HCT116 (cell line): ENCODE results near the gene APP. TPM values are rescaled to one million over a fixed set of nuclear protein-coding genes. Genes with fewer than 3 reads are reported as not detected.

Source experiments
- ATAC-seq: fragments of 200-7000 bp; cut with Tn5 transposase; 2 replicates; pipeline ENCODE4 v1.9.1; 2020; ENCODE audit warnings: mild to moderate bottlenecking, moderate library complexity
- BruUV-seq: library from RNA; stranded (reverse); fragments of 400-500 nt; replicated peaks from 2 replicates; lab custom pipeline; 2021; lab: Mats Ljungman, UMichigan
- CTCF ChIA-PET: fragments of 300-600 bp; sonication (Branson Sonifier 250); formaldehyde crosslinking; loops from one replicate; lab custom pipeline; 2021; ENCODE audit warnings: antibody characterized with exemption; lab: Charles Lee
- POLR2A ChIA-PET: fragments of 300-600, 350-600 bp; sonication (Branson Sonifier 250); formaldehyde crosslinking; loops from one replicate; lab custom pipeline; 2021; ENCODE audit warnings: antibody characterized with exemption; lab: Charles Lee
- RAD21 ChIA-PET, 2 experiments: fragments of 300-600 bp; sonication (Branson Sonifier 250); formaldehyde crosslinking; loops; one replicate each; lab custom pipeline; 2023; ENCODE audit warnings: low total read pairs in 2 of 2; ENCODE audit not compliant: uncharacterized antibody in 2 of 2, unreplicated experiment in 2 of 2, low non-redundant PET in 1 of 2; lab: Charles Lee
- DNase-seq: peaks from one replicate; pipeline ENCODE4 v3.0.0-alpha.2; 2010; ENCODE audit warnings: low read depth, low spot score
- H2AFZ ChIP-seq: fragments of 200-600 bp; shearing (Covaris generic), sonication (generic); 2 replicates; pipeline ENCODE4 v1.6.1; 2017; ENCODE audit warnings: low read depth, mixed run types, mixed read lengths, antibody characterized with exemption, low read length; ENCODE audit not compliant: poor library complexity, severe bottlenecking
- H3K27ac ChIP-seq: 2 replicates; pipeline ENCODE4 v1.5.1; 2012; ENCODE audit warnings: low read depth, low read length
- H3K27me3 ChIP-seq: fragments of 200-600 bp; sonication (generic); 2 replicates; pipeline ENCODE4 v1.6.1; 2016; ENCODE audit warnings: mixed run types, low read length, mixed read lengths; ENCODE audit not compliant: insufficient read depth
- H3K36me3 ChIP-seq, 2 experiments: fragments of 200-500 bp in 1 of 2; fragments of 200-600 bp in 1 of 2; sonication (Bioruptor generic) in 1 of 2; sonication (generic) in 1 of 2; 2 replicates each; pipeline versions ENCODE4 v1.5.1 to v1.6.1; 2014 to 2016; ENCODE audit warnings: low read length in 2 of 2, inconsistent platforms in 1 of 2, mixed read lengths in 1 of 2, mixed run types in 1 of 2; ENCODE audit not compliant: insufficient read depth in 2 of 2, control insufficient read depth in 1 of 2
- H3K4me1 ChIP-seq, 2 experiments: fragments of 200-600 bp in 1 of 2; sonication (generic) in 1 of 2; 2 replicates each; pipeline versions ENCODE4 v1.5.1 to v1.6.1; 2012 to 2017; ENCODE audit warnings: low read length in 2 of 2, inconsistent platforms in 1 of 2, mild to moderate bottlenecking in 1 of 2, mixed read lengths in 1 of 2, mixed run types in 1 of 2, moderate library complexity in 1 of 2; ENCODE audit not compliant: insufficient read depth in 2 of 2, control insufficient read depth in 1 of 2
- H3K4me2 ChIP-seq: fragments of 200-600 bp; sonication (generic); 2 replicates; pipeline ENCODE4 v1.6.1; 2017; ENCODE audit warnings: mixed run types, low read length, mixed read lengths
- H3K4me3 ChIP-seq, 2 experiments: fragments of 200-600 bp in 1 of 2; sonication (generic) in 1 of 2; replicated peaks in 1 of 2; 2 replicates each; pipeline ENCODE4 v1.5.1; 2011 to 2016; ENCODE audit warnings: low read length in 2 of 2, control low read depth in 1 of 2, low read depth in 1 of 2, mild to moderate bottlenecking in 1 of 2, mixed read lengths in 1 of 2, mixed run types in 1 of 2
- H3K79me2 ChIP-seq: fragments of 200-600 bp; sonication (generic); 2 replicates; pipeline ENCODE4 v1.6.1; 2017; ENCODE audit warnings: mild to moderate bottlenecking, mixed run types, low read length, moderate library complexity, mixed read lengths; ENCODE audit not compliant: insufficient read depth
- H3K9ac ChIP-seq: fragments of 200-600 bp; sonication (generic); 2 replicates; pipeline ENCODE4 v1.6.1; 2016; ENCODE audit warnings: low read length, mixed read lengths
- H3K9me2 ChIP-seq: fragments of 200-600 bp; sonication (generic), shearing (Covaris generic); 2 replicates; pipeline ENCODE4 v1.6.1; 2017; ENCODE audit warnings: mixed run types, mild to moderate bottlenecking, moderate library complexity; ENCODE audit not compliant: insufficient read depth
- H3K9me3 ChIP-seq, 2 experiments: fragments of 200-500 bp in 1 of 2; fragments of 200-600 bp in 1 of 2; sonication (Bioruptor generic) in 1 of 2; sonication (generic) in 1 of 2; 2 replicates each; pipeline ENCODE4 v1.6.1; 2014 to 2017; ENCODE audit warnings: low read length in 2 of 2, mixed read lengths in 2 of 2, inconsistent platforms in 1 of 2, low read depth in 1 of 2, mild to moderate bottlenecking in 1 of 2, mixed run types in 1 of 2, moderate library complexity in 1 of 2; ENCODE audit not compliant: control insufficient read depth in 1 of 2, insufficient read depth in 1 of 2
- H4K20me1 ChIP-seq: fragments of 200-600 bp; sonication (generic), shearing (Covaris generic); 2 replicates; pipeline ENCODE4 v1.6.1; 2017; ENCODE audit warnings: mixed run types, mild to moderate bottlenecking, moderate library complexity; ENCODE audit not compliant: insufficient read depth
- EZH2phosphoT487 ChIP-seq: fragments of 200-600 bp; IDR thresholded peaks from 2 replicates; pipeline ENCODE4 v1.6.1; 2018; ENCODE audit warnings: antibody characterized with exemption, borderline replicate concordance
- FOSL1 ChIP-seq: IDR thresholded peaks from 2 replicates; pipeline ENCODE4 v1.6.1; 2012; ENCODE audit warnings: low read depth
- RAD21 ChIP-seq: IDR thresholded peaks from 2 replicates; pipeline ENCODE4 v1.6.1; 2012; ENCODE audit warnings: low read depth, mild to moderate bottlenecking
- TCF7L2 ChIP-seq: IDR thresholded peaks from 2 replicates; pipeline ENCODE4 v1.7.0; 2011; ENCODE audit warnings: borderline replicate concordance, inconsistent platforms; ENCODE audit not compliant: insufficient read depth, insufficient read length; ENCODE audit errors: extremely low read depth
- YY1 ChIP-seq: IDR thresholded peaks from 2 replicates; pipeline ENCODE4 v1.6.1; 2011; ENCODE audit warnings: low read length, low read depth, moderate library complexity, mild to moderate bottlenecking; ENCODE audit not compliant: insufficient replicate concordance; ENCODE audit errors: extremely low read depth
- intact Hi-C: fragments of 100-400 bp; cut with micrococcal nuclease; formaldehyde crosslinking; loops from 2 replicates; pipeline ENCODE4 v1.10.0; 2022
- total RNA-seq: library from RNA; stranded (reverse); gene quantifications from one replicate; pipeline ENCODE4 v1.2.1, GENCODE V29; 2021; ENCODE audit not compliant: unreplicated experiment
- TF ChIP-seq, protein P1 (sequence below): IDR thresholded peaks from 2 replicates; pipeline ENCODE4 v1.6.1; 2012

The APP gene
- total RNA-seq, 1 experiment from 2014 or later = 267 TPM

DNA sequence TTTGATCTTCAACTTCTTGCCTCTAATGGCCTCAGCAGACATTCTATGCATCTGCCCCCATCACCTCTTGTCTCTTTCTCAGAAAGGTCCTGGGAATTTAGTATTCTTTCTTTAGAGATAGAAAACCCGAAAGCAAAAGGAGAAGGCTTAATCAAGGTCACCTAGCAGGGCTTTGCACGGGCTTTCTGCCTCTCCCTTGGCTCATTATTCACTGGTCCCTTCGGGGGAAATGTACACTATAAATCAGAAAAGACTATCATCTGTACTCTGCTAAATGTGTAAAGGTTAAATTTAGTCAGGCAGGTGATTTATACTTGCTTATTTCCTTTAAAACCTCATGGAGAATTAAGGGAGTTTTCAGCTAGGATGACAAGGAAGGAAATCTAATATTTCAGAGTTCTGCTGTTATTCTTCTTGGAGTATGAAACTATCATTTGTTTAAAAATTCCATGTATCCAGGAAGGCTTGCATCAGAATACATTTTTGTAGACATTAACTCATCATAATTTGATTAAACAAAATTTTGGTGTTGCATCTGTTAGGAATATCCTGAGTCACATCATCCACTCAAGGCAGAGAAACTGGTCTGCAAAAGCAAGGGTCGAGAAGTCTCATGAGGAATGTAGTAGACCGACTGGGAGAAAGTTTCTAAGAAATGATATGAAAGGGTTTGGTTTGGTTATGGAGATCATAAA is 311.2 kb downstream of the APP start:
- H2AFZ ChIP-seq = no peak overlapping the region
- H3K4me2 ChIP-seq = no peak overlapping the region
- no TSS peak for BruUV-seq
- H3K79me2 ChIP-seq = no peaks in the 10 kb centered on the region
- H3K4me3 ChIP-seq = no peak overlapping the region
- H4K20me1 ChIP-seq = no peaks in the 10 kb centered on the region; the same call in 1 of the 2 replicates
- H3K9me3 ChIP-seq = no peaks in the 10 kb centered on the region
- POLR2A ChIA-PET = no interaction called here
- no peaks in the 10 kb centered on the region for H3K9me2 ChIP-seq
- intact Hi-C loops = no loop called here
- no peak overlapping the region for H3K27ac ChIP-seq
- ATAC-seq (no peak), DNase-seq (no peak)
- H3K9ac ChIP-seq = no peak overlapping the region
- CTCF ChIA-PET = no interaction called here
- no peak for TF ChIP-seq EZH2phosphoT487
- TF ChIP-seq FOSL1 = no peak
- TF ChIP-seq RAD21 = no peak
- H3K27me3 ChIP-seq = peaks cover 12% of the 10 kb centered on the region; the same call in 1 of the 2 replicates
- no peaks in the 10 kb centered on the region for H3K4me1 ChIP-seq
- RAD21 ChIA-PET = no interaction called here
- no peaks in the 10 kb centered on the region for H3K36me3 ChIP-seq

DNA sequence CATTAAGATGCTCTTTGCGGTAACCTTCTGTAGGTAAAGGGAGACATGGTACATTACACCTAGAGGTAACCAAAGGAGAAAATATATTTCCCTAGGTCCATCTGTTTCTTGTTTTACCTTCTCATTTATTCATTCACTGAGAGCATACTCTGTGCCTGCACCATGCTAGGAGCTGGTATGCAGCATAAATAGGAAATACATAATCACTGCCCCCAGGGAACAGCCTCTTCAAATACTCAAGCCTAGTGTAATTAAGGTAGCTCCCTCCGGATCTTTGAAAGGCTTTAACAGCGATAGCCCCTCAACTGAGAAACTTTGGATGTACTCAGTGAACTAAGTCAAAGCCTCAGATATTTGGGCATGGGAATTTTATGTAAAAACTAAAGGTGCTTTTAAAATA is 312.2 kb downstream of the APP start:
- H2AFZ ChIP-seq = no peak overlapping the region
- no peaks in the 10 kb centered on the region for H3K9me2 ChIP-seq
- DNase-seq (no peak), ATAC-seq (no peak)
- H3K9ac ChIP-seq = no peak overlapping the region
- H4K20me1 ChIP-seq = no peaks in the 10 kb centered on the region; the same call in 1 of the 2 replicates
- POLR2A ChIA-PET = no interaction called here
- H3K4me1 ChIP-seq = no peaks in the 10 kb centered on the region
- H3K36me3 ChIP-seq = no peaks in the 10 kb centered on the region
- H3K9me3 ChIP-seq = no peaks in the 10 kb centered on the region
- H3K4me2 ChIP-seq = no peak overlapping the region
- RAD21 ChIA-PET = no interaction called here
- H3K27ac ChIP-seq = no peak overlapping the region
- intact Hi-C loops = no loop called here
- no peaks in the 10 kb centered on the region for H3K79me2 ChIP-seq
- CTCF ChIA-PET = no interaction called here
- no peak overlapping the region for H3K4me3 ChIP-seq
- H3K27me3 ChIP-seq = peaks cover 12% of the 10 kb centered on the region; the same call in 1 of the 2 replicates
- TF ChIP-seq, protein P1, sequence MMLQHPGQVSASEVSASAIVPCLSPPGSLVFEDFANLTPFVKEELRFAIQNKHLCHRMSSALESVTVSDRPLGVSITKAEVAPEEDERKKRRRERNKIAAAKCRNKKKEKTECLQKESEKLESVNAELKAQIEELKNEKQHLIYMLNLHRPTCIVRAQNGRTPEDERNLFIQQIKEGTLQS = no peak
- TF ChIP-seq YY1 (no peak), TCF7L2 (no peak)
- no TSS peak for BruUV-seq
